ENCODE results near the gene ARHGAP1.

The ARHGAP1 gene

DNA sequence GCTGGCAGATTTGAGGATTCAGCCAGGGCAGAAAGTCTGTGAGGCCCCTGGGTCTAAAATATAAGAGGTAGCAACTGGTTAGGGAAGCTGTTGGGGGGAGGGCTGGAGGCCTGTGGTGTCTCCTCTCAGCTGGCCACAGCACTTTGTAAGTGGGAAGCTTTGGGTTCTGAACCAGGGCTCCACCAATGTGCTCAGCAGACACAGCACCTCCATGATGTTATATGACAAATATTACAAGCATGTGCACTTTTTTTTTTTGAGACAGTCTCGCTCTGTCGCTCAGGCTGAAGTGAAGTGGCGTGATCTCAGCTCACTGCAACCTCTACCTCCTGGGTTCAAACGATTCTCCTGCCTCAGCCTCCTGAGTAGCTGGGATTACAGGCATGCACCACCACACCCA, 8.0 kb downstream of the ARHGAP1 start:
- DNase-seq, result no peak

DNA sequence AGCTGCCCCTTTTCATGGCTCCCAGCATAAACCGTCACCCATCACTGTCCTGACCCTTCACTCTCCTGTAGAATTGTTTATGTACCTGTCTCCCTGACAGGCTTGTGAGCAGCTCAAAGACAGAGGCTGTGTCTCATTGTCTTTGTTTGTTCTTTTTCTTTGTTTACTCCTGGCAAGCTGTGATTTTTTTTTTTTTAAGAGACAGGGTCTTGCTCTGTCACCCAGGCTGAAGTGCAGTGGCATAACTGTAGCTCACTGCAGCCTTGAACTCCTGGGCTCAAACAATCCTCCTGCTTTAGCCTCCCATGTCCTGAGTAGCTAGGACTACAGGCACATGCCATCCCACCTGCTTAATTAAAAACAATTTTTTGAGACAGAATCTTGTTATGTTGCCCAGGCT, 9.7 kb downstream of the ARHGAP1 start:
- no peak for DNase-seq

DNA sequence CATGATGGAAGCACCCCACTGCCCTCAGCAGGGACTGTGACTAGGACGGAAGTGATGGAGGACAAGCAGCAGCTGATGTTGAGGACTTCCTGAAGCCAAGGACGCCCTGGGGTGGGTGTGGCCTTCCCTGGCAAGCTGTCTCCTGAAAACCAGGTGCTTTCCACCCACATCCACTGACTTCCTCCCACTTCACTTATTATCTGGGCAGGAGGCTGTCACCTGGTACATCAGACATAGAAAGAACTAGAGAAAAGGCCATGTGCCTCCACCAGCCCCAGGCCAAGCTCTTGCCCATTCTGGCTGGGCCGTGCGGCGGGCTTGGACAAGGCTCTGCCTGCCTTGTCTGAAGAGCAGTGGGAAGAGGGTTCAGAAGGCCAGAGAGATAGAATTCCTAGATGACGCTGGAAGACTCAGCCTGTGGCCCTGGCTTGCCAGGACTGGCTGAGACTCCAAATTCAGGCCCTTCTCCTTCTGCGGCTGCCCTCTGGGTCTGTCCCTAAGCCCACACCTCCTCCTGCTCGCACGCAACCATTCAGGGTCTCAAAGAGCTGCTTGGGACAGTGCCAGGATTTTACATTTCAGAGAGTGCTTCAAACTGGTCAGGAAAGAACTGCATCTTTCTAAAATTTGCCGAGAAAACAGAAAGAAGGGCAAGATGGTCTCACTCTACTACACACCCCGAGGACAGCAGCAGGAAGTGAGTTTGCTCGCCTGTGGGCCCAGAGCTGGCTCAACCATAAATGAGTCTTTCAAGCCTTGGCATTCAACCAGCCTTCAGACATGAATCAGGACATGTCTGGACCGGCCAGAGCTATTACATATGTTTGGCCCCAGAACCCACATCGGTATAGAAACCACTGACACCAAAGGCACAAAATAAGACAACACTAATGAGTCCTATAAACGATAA, 13.3 kb downstream of the ARHGAP1 start:
- no peak for DNase-seq

DNA sequence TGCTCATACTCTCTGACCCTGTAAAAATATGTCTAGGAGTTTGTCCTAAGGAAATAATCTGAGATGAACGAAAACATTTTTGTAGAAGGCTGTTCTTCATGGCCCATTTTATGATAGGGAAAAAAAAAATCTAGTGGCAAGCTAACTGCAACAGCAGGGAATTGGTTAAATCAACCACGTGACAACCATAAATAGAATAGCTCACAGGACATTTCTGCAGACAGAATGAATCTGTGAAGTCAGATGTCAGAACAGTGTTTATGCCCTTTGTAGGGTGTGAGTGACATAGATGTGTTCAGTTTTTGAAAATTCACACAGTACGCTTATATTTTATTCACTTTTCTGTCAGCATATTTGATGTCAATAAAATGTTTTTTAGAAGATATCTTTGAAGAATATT, 16.1 kb downstream of the ARHGAP1 start:
- no peak for DNase-seq

DNA sequence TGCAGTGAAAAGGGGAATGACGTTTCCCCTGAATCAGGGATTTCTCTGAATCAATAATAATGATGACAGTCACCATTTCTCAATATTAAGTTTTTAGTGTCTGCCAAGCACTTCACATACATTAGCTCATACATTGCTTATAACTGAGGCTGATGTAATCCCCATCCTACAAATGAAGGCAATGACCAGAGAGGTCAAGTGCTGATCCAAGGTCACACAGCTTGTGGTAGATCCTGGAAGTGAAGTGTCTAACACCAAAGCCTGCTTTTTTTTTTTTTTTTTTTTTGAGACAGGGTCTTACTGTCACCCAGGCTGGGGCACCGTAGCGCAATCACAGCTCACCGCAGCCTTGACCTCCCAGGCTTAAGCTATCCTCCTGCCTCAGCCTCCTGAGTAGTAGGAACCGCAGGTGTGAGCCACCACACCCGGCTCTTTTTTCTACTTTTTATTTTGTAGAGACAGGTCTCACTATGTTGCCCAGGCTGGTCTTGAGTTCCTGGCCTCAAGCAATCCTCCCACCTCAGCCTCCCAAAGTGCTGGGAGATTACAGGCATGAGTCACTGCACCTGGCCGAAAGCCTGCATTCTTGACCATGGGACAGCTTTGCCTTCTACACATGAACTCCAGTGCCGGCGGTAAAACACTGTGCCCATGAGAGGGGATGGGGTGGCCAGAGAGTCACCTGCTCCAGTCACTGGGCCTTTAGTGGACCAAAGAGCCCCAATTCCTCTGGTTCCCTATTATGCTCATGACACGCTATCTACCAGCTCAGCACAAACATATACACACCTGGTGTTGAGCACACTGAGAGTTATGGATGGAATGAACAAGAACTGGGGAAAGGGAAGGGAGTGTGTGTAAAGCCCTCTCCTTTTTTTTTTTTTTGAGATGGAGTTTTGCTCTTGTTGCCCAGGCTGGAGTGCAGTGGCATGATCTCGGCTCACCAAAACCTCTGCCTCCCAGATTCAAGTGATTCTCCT, 17.4 kb downstream of the ARHGAP1 start:
- no peak for DNase-seq

DNA sequence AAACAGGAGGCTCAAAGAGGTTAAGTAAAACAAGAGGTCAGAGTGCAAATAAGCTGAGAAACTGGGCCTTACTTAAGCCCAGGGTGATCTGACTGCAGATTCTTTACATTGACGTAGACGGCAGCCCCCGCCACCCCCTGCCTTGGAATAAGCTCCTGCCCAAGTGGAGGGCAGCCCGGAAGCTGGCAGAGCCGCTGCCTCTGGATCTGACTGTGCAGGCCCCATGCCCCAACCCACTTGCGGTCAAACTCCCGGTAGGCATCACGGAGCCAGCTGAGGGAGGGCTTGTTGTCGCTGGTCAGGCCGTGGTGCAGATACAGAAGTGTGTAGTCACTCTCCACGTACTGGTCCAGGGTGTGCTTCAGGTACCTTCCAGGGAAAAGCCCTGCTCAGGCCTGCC, 18.6 kb downstream of the ARHGAP1 start:
- no peak for DNase-seq

DNA sequence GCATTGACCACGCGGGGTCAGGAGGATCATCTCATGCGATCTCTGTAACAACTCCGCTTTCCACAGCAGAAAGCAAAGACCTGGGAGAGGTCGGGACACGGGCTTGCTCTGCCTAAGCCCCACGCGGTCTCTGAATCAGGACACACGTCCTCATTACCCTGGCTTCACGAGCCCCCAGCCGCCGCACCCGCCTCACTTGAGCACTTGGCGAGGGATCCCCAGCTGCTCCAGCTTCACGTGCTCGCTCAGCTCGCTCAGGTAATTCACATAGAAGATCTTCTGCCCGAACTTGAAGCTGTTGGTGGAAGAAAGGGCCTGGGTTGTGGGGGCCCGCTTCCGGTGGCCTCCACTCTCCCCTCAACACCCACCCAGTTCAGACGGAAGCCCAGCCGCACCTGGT, 19.6 kb downstream of the ARHGAP1 start:
- DNase-seq, result no peak

DNA sequence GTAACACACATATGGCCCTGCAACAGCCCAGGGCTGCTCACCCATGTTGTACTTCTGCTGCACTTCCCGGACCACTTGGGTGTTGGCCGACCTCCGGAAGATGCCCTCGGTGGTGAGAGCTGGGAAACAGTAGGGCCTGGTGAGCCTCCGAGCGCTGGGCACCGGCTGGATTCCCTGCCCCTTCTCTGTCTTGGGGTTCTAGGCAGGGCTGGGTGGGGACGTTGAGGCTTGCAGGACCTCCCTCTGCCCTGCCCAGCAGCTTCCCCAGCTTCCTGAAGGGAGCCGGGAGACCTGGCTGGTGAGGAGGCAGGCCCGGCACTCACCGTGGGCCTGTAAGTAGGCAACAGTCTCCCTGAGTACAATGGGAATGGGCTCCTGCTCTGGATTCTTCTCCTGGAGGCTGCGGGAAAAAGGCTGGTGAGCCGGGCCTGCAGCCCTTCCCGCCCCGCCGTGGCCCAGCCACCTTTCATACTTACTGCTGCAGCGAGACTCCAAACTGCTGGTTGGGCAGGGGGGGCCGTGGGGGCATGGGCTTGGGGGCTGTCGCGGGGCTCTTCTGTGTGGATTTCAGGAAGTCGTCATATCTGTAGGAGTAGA, 20.2 kb downstream of the ARHGAP1 start:
- no peak for DNase-seq

DNA sequence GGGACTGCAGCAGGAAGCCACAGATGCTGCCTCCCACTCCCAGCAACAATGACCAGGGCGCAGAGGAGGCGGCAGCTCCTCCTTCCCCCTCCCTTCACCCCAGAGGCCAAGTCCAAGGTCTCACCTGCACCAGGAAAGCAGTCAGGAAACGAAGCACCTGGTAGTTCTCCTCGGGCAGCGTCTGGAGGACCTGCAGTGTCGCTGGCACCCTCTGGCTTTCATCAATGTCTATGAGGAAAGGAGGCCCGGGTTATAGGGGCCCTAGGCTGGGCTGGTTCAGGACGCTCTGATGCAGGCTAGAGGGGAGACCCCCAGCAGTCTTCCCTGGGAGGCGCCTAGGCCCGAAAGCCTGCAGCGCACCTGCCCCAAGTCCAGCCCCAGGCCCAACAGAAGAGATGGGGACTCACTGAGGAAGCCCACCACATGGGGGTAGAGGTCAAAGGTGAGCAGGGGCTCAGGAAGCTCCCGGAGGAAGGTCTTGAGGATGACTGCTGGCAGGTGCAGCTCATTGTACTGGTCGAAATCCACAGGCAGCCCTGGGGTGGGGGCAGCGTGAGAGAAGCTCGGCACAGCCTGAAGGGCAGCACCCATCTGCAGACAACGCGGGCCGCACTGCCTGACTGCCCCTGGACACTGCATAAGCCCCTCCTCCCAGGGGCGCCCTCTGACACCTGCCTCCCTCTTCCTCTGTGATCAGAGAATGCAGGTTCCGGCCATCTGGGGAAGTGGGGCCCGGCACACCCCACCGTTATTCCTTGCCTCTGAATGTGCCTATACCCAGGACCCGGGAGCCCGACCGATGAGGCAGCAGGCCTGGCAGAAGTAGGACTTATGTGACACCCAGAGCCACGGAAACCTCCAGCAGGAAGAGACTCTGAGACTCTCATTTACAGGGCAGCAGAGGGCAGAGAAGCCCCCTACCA, 20.9 kb downstream of the ARHGAP1 start:
- DNase-seq, result no peak

DNA sequence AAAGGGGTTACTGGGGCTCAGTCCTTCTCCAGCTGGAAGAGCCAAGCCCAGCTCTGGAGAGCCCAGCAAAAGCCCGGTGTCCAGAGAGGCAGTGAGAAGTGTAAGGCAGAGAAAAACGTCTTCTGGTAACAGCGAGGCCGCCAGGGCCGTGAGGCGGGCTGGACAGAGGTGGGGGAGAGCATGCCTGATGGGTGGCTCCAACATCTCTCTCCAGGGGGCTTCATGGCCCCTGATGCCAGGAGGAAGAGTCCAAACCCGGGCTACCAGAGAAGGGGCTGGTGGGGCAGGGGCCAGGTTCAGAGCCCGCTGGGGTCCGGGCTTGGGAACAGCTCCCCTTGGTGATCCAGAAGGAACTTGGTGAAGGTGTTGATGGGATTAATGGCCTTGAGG, 21.7 kb downstream of the ARHGAP1 start:
- no peak for DNase-seq

DNA sequence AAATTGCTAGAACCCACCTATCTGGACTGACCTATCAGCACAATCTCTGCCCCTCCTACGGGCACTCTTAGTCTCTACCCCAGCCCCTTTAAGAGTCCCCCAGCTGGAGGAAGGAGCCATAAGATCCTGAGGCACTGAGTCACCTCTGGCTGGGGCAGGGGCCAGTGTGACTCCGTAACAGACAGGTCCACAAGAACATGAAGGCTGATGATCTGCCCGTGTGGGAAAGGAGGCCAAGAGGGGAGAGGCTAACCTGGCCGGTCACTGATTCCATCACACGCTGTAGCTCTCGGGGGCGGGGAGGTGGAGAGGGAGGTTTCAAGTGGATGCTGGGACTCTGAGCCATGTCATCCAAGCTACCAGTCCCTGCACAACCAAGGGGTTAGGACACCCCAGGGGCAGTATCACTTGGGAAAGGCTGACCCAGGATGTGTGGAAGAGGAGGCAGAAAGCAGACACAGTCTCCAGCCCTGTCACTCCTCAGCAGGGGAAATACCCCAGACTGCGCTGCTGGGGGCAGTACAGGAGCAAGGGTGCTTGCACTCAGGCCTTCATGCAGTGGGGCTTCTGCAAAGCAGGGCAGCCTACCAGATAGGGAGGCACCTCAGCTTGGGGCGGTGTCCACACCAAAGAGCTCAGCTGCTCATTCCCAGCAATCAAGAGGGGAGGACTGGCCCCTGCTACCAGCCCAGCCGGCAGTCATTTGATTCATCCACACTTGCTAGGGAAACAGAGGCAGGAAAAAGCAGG, 22.3 kb downstream of the ARHGAP1 start:
- DNase-seq, result no peak

DNA sequence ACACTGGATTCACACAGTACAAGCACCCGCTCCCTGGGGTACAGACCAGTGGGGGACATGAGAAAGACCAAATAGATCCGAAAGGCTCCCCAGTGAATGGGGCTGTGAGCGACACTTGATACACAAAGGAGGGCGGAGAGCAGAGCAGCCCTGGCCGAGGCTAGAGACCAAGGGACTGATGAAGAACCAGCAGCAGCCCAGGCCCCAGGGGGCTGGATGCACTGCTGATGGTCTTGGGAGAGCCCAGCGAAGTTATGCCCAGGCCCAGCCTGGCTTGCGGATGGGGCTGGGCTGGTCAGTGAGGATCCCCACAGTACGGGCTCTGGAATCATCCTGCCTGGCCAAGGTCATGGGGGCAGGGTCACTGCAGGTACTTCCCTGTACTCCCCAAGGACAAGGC, 23.2 kb downstream of the ARHGAP1 start:
- DNase-seq, result no peak

DNA sequence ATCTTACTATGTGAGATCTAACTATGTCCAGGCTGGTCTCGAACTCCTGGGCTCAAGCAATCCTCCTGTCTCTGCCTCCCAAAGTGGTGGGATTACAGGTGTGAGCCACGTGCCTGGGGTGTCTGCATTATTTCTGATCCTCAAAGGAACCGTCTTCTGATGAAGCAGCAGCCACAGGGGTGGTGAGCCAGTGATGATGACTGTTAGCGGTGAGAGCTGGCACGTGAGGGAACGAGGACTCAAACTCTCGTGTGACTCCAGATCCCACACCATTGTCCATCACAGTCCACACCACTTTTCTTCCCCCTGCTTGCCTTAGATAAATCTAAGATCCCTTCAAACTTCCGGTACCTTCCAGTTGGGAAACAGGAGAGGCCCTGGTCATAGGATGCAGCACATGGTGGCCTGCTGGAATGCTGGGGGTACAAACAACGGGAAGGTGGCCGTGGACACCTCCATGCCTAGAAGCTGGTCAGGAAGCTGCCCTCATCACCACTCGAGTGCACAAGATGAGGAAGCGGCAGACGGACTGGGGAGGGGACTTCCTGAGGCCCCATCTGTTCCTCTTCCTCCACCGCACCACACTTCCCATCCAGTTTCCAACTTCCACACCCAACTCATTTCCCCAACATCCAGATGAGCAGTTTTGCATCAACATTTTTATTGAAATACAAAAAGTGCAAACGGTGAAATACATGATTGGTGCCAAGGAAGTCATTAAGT, 23.8 kb downstream of the ARHGAP1 start:
- no peak for DNase-seq

DNA sequence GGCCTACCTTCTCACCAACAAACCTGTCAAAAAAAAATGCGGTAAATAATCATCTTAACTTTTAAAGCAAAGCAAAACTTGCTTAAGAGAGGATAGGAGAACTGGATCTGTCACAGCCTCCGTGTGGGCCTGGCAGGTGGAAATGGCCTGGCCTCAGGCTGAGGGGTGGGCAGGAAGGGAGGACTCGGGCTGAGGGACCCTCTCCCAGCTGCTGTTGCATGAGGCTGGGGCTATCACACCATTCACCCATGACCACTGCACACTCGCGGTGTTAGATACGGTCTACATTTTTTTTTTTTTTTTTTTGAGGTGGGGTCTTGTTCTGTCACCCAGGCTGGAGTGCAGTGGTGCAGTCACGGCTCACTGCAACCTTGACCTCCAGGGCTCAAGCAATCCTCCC, 24.5 kb downstream of the ARHGAP1 start:
- DNase-seq, result no peak

DNA sequence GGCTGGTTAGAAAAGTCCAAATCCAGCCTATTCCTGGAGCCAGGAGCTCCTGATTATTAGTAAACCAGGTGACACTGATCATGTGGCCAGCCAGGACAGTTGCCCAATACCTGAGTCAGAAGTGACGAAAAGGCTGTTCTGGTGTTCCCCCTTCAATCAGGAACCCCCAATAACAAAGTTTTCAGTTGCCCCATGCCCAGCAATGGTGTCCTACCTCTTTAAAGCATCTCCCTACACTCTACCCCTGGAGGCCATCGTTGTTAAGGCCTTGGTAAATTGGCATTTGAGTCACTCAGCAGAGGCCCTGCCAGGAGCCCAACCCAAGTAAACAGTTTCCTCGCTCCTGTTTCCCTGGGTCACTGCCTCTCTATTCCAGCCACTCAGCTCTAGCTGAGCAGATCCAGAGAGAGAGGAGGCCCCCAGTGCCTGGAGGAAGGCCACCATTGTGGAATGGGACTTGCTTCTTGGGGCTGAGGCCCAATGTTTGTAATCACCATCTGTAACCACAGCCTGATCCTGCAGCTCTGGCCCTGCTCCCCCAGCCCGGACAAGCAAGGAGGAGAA, 25.0 kb downstream of the ARHGAP1 start:
- DNase-seq, result no peak

DNA sequence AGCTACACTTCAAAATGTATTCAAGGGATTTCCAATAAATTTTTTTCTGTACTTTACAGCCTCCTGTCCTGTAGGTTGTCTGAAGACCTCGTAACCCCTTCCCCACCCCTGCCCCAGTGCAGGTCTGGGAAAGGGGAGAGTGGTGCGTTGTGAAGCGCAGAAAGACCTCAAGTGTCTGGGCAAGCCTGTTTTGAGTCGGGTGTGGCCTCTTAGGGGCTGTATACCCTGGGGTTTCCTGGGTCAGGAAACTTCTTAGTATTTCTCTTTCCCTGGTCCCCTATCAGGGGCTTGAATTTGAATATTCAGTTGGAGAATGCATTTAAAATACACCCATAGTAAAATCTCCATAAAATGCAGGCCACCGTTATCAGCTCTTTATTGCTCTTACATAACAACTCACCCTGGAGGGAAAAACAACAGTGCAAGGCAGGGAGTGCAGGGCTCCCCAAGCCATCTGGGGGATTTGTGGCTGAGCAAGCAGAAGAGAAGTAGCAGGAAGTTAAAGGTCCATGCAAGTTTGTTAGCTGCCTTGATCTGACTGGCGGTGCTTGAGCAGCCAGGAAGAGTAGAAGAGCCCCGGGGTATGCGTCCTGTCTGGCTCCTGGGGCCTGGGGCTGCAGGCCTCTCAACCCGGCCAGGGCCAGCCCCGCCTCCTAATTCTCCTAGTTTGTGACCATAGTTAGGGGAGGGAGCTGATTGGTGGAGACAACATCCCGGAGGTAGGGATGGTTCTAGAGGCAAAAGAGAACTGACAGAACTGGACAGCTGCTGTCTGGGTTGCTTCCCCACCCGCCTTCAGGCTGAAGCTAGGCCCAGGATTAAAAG, 25.7 kb downstream of the ARHGAP1 start:
- DNase-seq, result no peak

DNA sequence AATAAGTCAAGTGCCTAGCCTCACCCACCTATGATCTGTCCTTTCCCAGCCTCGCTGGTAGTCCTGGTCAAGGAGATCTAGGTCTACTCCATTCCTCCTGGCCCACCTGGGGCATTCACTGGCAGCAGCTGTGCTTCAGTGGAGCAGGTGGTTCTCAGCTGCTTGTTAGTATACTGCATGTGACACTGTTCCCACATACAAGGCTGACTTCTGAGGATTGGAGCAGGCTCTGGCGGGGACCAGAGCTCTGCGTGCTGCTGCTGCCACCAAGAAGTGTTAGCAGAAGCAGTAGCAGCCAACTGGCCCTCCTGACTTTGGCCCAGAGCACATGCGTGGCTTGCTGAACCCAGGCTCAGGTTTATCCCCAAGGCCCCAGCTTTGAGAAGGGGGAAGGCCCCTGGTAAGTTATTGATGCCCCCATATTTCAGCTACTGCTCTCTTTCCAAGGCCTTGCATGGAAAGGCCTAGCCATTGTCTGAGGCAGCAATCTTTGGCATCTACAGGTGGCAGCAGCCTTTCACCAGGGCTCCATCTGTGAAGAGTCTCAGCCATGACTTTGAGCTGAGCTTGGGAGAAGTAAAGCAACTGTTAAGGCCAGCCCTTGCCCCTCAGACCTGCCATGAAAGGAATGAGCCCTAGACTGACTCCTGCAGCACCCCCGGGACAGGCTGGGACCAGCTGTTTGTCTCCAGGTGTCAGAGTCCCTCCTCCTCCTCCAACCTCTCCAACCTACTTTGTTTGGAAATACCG, 26.5 kb downstream of the ARHGAP1 start:
- no peak for DNase-seq

DNA sequence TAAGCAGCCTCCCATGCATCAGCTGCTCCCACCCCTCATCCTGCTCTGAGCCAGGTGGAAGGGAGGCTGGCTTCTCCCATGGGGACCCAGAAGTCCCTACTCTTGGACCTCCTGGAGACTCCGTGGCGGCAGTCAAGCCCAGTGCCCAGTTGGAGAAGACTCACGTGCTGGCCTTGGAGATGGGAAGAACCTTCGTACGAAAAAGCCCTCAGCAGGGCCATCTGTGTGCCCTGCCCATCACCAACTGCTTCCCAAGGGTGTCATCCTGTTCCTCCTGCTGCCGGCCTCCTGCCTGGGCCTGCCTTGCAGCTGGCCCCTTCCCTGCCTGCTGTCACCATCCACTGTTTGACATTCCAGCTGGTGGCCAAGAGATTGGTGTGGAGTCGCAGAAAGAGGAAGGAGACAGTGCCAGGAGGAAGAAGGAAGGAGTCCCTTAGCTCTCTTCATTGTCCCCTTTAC, 28.0 kb downstream of the ARHGAP1 start:
- no peak for DNase-seq

DNA sequence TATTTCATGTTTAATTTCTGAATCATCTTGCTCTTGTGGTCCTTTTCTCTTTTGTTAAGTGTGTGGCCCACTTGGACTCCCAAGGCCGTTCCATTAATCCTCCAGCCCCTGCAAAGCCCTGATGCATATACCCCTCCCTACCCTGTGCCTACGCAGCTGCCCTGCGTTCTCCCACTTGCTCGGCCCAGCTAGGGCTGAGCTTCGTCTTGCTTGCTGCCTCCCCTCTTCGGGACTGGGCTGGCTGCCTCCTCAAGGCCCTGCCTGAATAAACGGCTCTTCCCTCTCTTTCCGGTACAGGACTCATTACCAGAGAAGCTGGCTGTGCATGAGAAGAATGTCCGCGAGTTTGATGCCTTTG, 28.5 kb downstream of the ARHGAP1 start:
- DNase-seq, result no peak
